Measurements from ENCODE around the gene RHBDL1. TPM values are rescaled to one million over a fixed set of nuclear protein-coding genes. Genes with fewer than 3 reads are reported as not detected.

Gene RHBDL1
- total and polyA plus RNA-seq, 2 of the 8 experiments (the other 6 are each of a cell fraction or from before 2014, with no cell fraction given): 4.0 to 8.1 TPM

GRCh38 chr16:684071-684794, 8.8 kb downstream of the RHBDL1 start, which contains the start of gene JMJD8 (continued):
- TF ChIP-seq CBX8 (IDR thresholded peaks at IDR 0.05; ENCODE audit: borderline replicate concordance, low read depth, low read length) (no peak), ATF2 (IDR thresholded peaks at IDR 0.05; ENCODE audit: low read length) (peak; percentile 62; the same call in 1 of the 2 replicates), YY1 (IDR thresholded peaks at IDR 0.05; ENCODE audit: low read depth, low read length) (peak; percentile 89), CTBP2 (IDR thresholded peaks at IDR 0.05; ENCODE audit: borderline replicate concordance, insufficient read depth, insufficient read length, low read length) (no peak), BCL11A (IDR thresholded peaks at IDR 0.05; ENCODE audit: low read depth in 2 of 2, low read length in 2 of 2) (no peak), EGR1 (IDR thresholded peaks at IDR 0.05; ENCODE audit: borderline replicate concordance, low read depth, low read length) (no peak), RNF2 (IDR thresholded peaks at IDR 0.05; ENCODE audit: borderline replicate concordance, low read depth, low read length, missing control alignments, poor library complexity, severe bottlenecking) (no peak), CHD1 (IDR thresholded peaks at IDR 0.05; ENCODE audit: low read depth, low read length) (no peak), SIRT6 (IDR thresholded peaks at IDR 0.05; ENCODE audit: low read length) (no peak), RBBP5 (IDR thresholded peaks at IDR 0.05; ENCODE audit: borderline replicate concordance, low read depth, low read length) (no peak), TCF12 (IDR thresholded peaks at IDR 0.05; ENCODE audit: low read depth, low read length) (no peak), POLR2AphosphoS5 (IDR thresholded peaks at IDR 0.05; ENCODE audit: low read depth, low read length) (peak; percentile 73; the same call in 1 of the 2 replicates), CHD2 (IDR thresholded peaks at IDR 0.05; ENCODE audit: low read length) (peak; percentile 60; the same call in 1 of the 2 replicates), ATF3 (IDR thresholded peaks at IDR 0.05; ENCODE audit: insufficient read depth, low read depth, low read length) (no peak), SP4 (IDR thresholded peaks at IDR 0.05; ENCODE audit: low read length) (no peak), PHF8 (conservative IDR thresholded peaks at IDR 0.05; ENCODE audit: low read depth, low read length) (peak; percentile 82)
